SK-N-SH (cell line): ENCODE results near the gene SIM2. TPM values are rescaled to one million over a fixed set of nuclear protein-coding genes. Genes with fewer than 3 reads are reported as not detected.
A peak's percentile ranks its signal among the peaks of the same experiment; 100 is the strongest.

Experiments used
- CTCF ChIA-PET: fragments of 300-600, 350-600 bp; formaldehyde crosslinking; extraction: SDS; loops from one replicate; lab custom pipeline; 2021; lab: Yijun Ruan, JAX
- POLR2A ChIA-PET: fragments of 350-600 bp; sonication (Branson Sonifier 250); formaldehyde crosslinking; extraction: SDS; loops from one replicate; lab custom pipeline; 2020; ENCODE audit warnings: antibody characterized with exemption, inconsistent platforms; lab: Yijun Ruan, JAX
- DNase-seq: peaks from one replicate; pipeline ENCODE4 v3.0.0; 2012
- H2AFZ ChIP-seq: fragments of 200-600 bp; sonication (generic); 2 replicates; pipeline ENCODE4 v1.8.1; 2016; ENCODE audit warnings: antibody characterized with exemption, mild to moderate bottlenecking, low read depth
- H3F3A ChIP-seq: fragments of 200-600 bp; sonication (generic); replicated peaks from 2 replicates; pipeline ENCODE3; 2016; ENCODE audit warnings: antibody characterized with exemption, mild to moderate bottlenecking; ENCODE audit not compliant: insufficient read depth
- H3K27ac ChIP-seq, 2 experiments: fragments of 200-500 bp in 1 of 2; fragments of 200-600 bp in 1 of 2; sonication (Bioruptor generic) in 1 of 2; sonication (generic), shearing (Covaris generic) in 1 of 2; 2 replicates each; pipeline versions ENCODE4 v1.5.1 to v1.6.1; 2014 to 2016; ENCODE audit warnings: low read depth in 2 of 2, inconsistent platforms in 1 of 2, low read length in 1 of 2, mild to moderate bottlenecking in 1 of 2, mixed read lengths in 1 of 2
- H3K27me3 ChIP-seq: fragments of 200-600 bp; sonication (generic), shearing (Covaris generic); 2 replicates; pipeline ENCODE4 v1.6.1; 2016; ENCODE audit warnings: mixed run types; ENCODE audit not compliant: insufficient read depth
- H3K36me3 ChIP-seq, 2 experiments: fragments of 200-500 bp in 1 of 2; fragments of 200-600 bp in 1 of 2; sonication (Bioruptor generic) in 1 of 2; sonication (generic) in 1 of 2; replicated peaks in 1 of 2; 2 replicates each; pipeline versions ENCODE3 to v1.5.1; 2014 to 2016; ENCODE audit warnings: low read length in 1 of 2, mild to moderate bottlenecking in 1 of 2; ENCODE audit not compliant: insufficient read depth in 2 of 2, control insufficient read depth in 1 of 2
- H3K4me1 ChIP-seq, 2 experiments: fragments of 200-500 bp in 1 of 2; fragments of 200-600 bp in 1 of 2; sonication (Bioruptor generic) in 1 of 2; sonication (generic), shearing (Covaris generic) in 1 of 2; 2 replicates each; pipeline versions ENCODE4 v1.5.1 to v1.6.1; 2014 to 2016; ENCODE audit warnings: low read depth in 1 of 2, low read length in 1 of 2, mixed run types in 1 of 2; ENCODE audit not compliant: insufficient read depth in 2 of 2, control insufficient read depth in 1 of 2
- H3K4me2 ChIP-seq: fragments of 200-600 bp; sonication (generic), shearing (Covaris generic); 2 replicates; pipeline ENCODE4 v1.6.1; 2017; ENCODE audit warnings: mixed run types
- H3K4me3 ChIP-seq, 2 experiments: fragments of 200-500 bp in 1 of 2; fragments of 200-600 bp in 1 of 2; sonication (Bioruptor generic) in 1 of 2; sonication (generic), shearing (Covaris generic) in 1 of 2; 2 replicates each; pipeline versions ENCODE4 v1.5.1 to v1.8.1; 2014 to 2016; ENCODE audit warnings: low read depth in 2 of 2, inconsistent platforms in 1 of 2, low read length in 1 of 2, mild to moderate bottlenecking in 1 of 2, mixed read lengths in 1 of 2, moderate library complexity in 1 of 2
- H3K79me2 ChIP-seq: fragments of 200-600 bp; sonication (generic); 2 replicates; pipeline ENCODE4 v1.8.1; 2017; ENCODE audit warnings: mild to moderate bottlenecking; ENCODE audit not compliant: insufficient read depth
- H3K9ac ChIP-seq: fragments of 200-600 bp; sonication (generic); 2 replicates; pipeline ENCODE4 v1.6.1; 2017; ENCODE audit warnings: mixed run types
- H3K9me2 ChIP-seq: fragments of 200-600 bp; sonication (generic); 2 replicates; pipeline ENCODE4 v1.6.1; 2017; ENCODE audit warnings: mixed run types
- H3K9me3 ChIP-seq: fragments of 200-600 bp; sonication (generic); 2 replicates; pipeline ENCODE4 v1.6.1; 2017; ENCODE audit warnings: mixed run types, mild to moderate bottlenecking, moderate library complexity
- H4K20me1 ChIP-seq: fragments of 200-600 bp; sonication (generic); 2 replicates; pipeline ENCODE4 v1.6.1; 2017; ENCODE audit warnings: mild to moderate bottlenecking, mixed run types; ENCODE audit not compliant: insufficient read depth
- EZH2phosphoT487 ChIP-seq: fragments of 200-600 bp; sonication (generic); IDR thresholded peaks from 2 replicates; pipeline ENCODE4 v1.6.1; 2017; ENCODE audit warnings: low read depth, mixed run types, mild to moderate bottlenecking, antibody characterized with exemption, moderate library complexity, borderline replicate concordance
- JUND ChIP-seq: IDR thresholded peaks from 2 replicates; pipeline ENCODE4 v1.4.0; 2012
- NRF1 ChIP-seq: IDR thresholded peaks from 2 replicates; pipeline ENCODE4 v1.6.1; 2012; ENCODE audit warnings: low read depth, mild to moderate bottlenecking, low read length
- SIN3A ChIP-seq: IDR thresholded peaks from 2 replicates; pipeline ENCODE4 v1.6.1; 2012; ENCODE audit warnings: low read depth, mild to moderate bottlenecking, low read length, moderate library complexity, borderline replicate concordance
- TAF1 ChIP-seq: IDR thresholded peaks from 2 replicates; pipeline ENCODE4 v1.6.1; 2012; ENCODE audit warnings: low read depth, mild to moderate bottlenecking, low read length, moderate library complexity, borderline replicate concordance
- WGBS: methylation state at CpG from one replicate; pipeline ENCODE4 v1.1.6; 2017; ENCODE audit warnings: low lambda C conversion rate; 5-methylcytosine and 5-hydroxymethylcytosine counted together
- polyA plus RNA-seq, 3 experiments: library from polyadenylated mRNA; depleted of rRNA; stranded (reverse); fragments of >200 nt; gene quantifications; 2 replicates each; pipeline ENCODE4 v1.2.3, GENCODE V29; 2012
- TF ChIP-seq, protein P1 (sequence below): IDR thresholded peaks from 2 replicates; pipeline ENCODE4 v1.4.0; 2012; ENCODE audit warnings: low read depth, borderline replicate concordance

The SIM2 gene
- polyA plus RNA-seq, 1 of the 3 experiments (the other 2 are of a cell fraction), result not detected

DNA sequence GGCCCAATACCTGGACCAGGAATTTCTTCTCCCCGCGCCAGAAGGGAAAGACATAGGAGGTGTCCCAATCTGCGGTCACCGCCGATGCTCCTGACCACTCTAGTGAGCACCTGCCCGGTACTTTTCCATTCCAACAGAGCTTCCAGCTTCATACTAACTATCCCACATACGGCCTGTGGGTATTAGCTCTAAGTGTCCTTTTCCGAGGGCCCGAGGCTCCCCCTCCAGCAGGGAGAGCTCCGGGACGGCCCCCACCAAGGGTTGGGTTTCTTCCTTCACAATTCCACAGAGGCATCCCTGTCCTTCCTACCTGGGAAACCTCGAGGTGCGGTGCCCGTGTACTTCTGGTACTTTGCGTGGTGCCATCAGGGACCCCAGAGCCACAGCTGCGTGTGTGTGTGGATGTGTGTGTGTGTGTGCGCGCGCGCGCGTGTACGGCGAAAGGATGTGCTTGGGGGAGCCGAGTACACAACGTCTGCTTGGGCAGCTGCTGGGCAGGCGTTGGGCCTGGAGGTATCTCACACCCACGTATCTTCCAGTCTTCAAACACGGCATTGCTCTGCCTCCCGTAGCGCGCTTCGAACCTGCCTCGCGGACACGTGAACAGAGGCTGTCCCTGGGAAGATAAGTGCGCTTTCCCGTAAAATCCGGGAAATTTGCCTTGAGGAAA lies 2.4 kb upstream of the SIM2 start:
- CTCF ChIA-PET, result interaction anchor here (1.3 kb wide), 1 partner anchor 66 kb away, joined by 5 read pairs; no protein-coding TSS in a partner anchor

GRCh38 chr21:36697060-36697850 lies 1.7 kb upstream of the SIM2 start:
- H3K79me2 ChIP-seq, result no peaks in the 10 kb centered on the region
- no peaks in the 10 kb centered on the region for H3K9me2 ChIP-seq
- H3K4me1 ChIP-seq, result peaks cover 0 to 6% of the 10 kb centered on the region in 2 experiments; a peak in 2 of 4 replicates
- CTCF ChIA-PET, result interaction anchor here (1.3 kb wide), 1 partner anchor 67 kb away, joined by 5 read pairs; no protein-coding TSS in a partner anchor
- no peak overlapping the region for H3K4me3 ChIP-seq
- 7% methylated on average over 3 of the region's 58 CpGs for WGBS
- no peak overlapping the region for H3K4me2 ChIP-seq
- peaks cover 25% of the 10 kb centered on the region; the same call in 1 of the 2 replicates for H4K20me1 ChIP-seq
- H3K36me3 ChIP-seq, result no peaks in the 10 kb centered on the region
- TF ChIP-seq, protein P1, sequence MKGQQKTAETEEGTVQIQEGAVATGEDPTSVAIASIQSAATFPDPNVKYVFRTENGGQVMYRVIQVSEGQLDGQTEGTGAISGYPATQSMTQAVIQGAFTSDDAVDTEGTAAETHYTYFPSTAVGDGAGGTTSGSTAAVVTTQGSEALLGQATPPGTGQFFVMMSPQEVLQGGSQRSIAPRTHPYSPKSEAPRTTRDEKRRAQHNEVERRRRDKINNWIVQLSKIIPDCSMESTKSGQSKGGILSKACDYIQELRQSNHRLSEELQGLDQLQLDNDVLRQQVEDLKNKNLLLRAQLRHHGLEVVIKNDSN, result no peak
- peak; percentile 39; the same call in 1 of the 2 replicates for TF ChIP-seq EZH2phosphoT487
- TF ChIP-seq, all 33 proteins: peak for 1
- POLR2A ChIA-PET, result no interaction called here
- Histone ChIP-seq H2AFZ (no peak overlapping the region), H3K9ac (no peak overlapping the region), H3K27me3 (peaks cover 98% of the 10 kb centered on the region), H3K27ac (no peak overlapping the region), H3F3A (no peaks in the 10 kb centered on the region), H3K9me3 (no peaks in the 10 kb centered on the region)
- peak; percentile 43 for DNase-seq

More for the DNA sequence above, 2.4 kb upstream of the SIM2 start:
- Histone ChIP-seq H3K27ac (no peak overlapping the region), H3K27me3 (peaks cover 98% of the 10 kb centered on the region), H3K36me3 (no peaks in the 10 kb centered on the region), H3K79me2 (no peaks in the 10 kb centered on the region), H3K9me2 (no peaks in the 10 kb centered on the region), H3K4me2 (no peak overlapping the region), H3K4me3 (no peak overlapping the region), H3K9ac (no peak overlapping the region), H3F3A (no peaks in the 10 kb centered on the region), H4K20me1 (peaks cover 23% of the 10 kb centered on the region; the same call in 1 of the 2 replicates), H3K9me3 (no peaks in the 10 kb centered on the region), H2AFZ (no peak overlapping the region), H3K4me1 (peaks cover 0 to 6% of the 10 kb centered on the region in 2 experiments; a peak in 2 of 4 replicates)
- POLR2A ChIA-PET, result no interaction called here
- DNase-seq, result no peak
- TF ChIP-seq TAF1, result no peak
- WGBS, result 20% methylated on average over 38 of the region's 39 CpGs

DNA sequence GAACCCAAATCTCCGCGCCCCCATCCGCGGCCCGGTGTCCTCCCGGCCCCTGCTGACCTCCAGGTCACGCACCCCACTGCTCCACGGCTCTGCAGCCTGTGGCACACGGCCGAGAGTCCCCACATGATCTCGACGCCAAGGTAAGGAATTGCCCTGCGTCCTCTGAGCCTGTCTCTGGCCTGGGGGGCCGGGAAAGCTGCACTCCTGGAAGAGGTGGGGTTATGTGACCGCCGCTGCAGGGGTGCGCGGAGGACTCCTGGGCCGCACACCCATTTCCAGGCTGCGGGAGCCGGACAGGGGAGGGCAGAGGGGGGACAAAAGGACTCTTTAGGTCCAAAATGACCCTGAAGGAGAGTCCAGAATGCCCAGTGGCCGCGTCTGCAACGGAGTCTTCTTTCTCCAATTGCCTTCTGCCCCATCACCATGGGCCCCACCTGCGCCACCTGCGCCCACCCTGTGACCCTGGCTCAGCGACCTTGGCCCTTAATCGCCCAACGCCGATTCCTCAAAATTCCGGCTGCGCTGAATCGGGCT lies 997 bp upstream of the SIM2 start:
- DNase-seq, result no peak
- ChIA-PET CTCF (no interaction called here), POLR2A (no interaction called here)
- TF ChIP-seq TAF1, result no peak
- no peak for TF ChIP-seq NRF1
- TF ChIP-seq JUND, result no peak
- TF ChIP-seq SIN3A, result no peak
- WGBS, result 22% methylated on average over 17 of the region's 33 CpGs
- Histone ChIP-seq H3K27me3 (peaks cover 98% of the 10 kb centered on the region), H3K4me3 (no peak overlapping the region), H3K9me3 (no peaks in the 10 kb centered on the region), H3K9me2 (no peaks in the 10 kb centered on the region), H3K4me1 (peaks cover 0 to 6% of the 10 kb centered on the region in 2 experiments; a peak in 2 of 4 replicates), H3K4me2 (no peak overlapping the region), H3K36me3 (no peaks in the 10 kb centered on the region), H4K20me1 (peaks cover 21% of the 10 kb centered on the region; the same call in 1 of the 2 replicates), H3F3A (no peaks in the 10 kb centered on the region), H3K9ac (no peak overlapping the region), H3K79me2 (no peaks in the 10 kb centered on the region), H2AFZ (no peak overlapping the region), H3K27ac (no peak overlapping the region)
